ENCODE results near the gene MYOZ1. TPM values are rescaled to one million over a fixed set of nuclear protein-coding genes. Genes with fewer than 3 reads are reported as not detected.

The MYOZ1 gene
- total and polyA plus RNA-seq, 2 of the 8 experiments (the other 6 are each of a cell fraction or from before 2014, with no cell fraction given), result 2.6 to 3.3 TPM

DNA sequence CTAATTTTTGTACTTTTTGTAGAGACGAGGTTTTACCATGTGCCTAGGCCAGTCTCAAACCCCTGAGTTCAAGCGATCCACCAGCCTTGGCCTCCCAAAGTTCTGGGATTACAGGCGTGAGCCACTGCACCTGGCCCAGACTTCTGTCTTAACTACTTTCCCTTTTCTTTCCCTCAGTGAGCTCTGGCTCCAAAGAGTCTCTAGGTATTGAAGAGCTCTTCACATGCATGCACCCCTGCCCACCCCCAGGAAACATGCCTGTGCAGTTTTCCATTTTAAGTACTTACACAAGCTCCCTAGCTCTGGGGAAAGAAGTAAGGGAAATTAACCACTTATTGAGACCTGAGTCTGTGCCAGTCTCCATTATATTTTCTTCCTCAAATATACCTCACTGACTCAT, 2.0 kb downstream of the MYOZ1 start:
- Histone ChIP-seq H4K91ac (replicated peaks; ENCODE audit: insufficient read length, low read length) (no peak overlapping the region), H4K8ac (ENCODE audit: extremely low read depth, insufficient read depth, low read length) (no peak overlapping the region), H4K5ac (ENCODE audit: insufficient read length, low read depth, low read length) (no peak overlapping the region), H3K27ac (ENCODE audit: low read depth, low read length) (no peak overlapping the region), H3K4ac (replicated peaks; ENCODE audit: insufficient read length, low read depth, low read length) (no peak overlapping the region), H2BK15ac (ENCODE audit: low read length) (no peak overlapping the region), H3K4me1 (replicated peaks in 1 of 4; ENCODE audit: control insufficient read depth in 3 of 4, insufficient read depth in 4 of 4, low read length in 3 of 4) (no peaks in the 10 kb centered on the region; a peak in 1 of 7 replicates), H3K4me2 (ENCODE audit: insufficient read depth in 1 of 2, low read depth in 2 of 2, low read length in 2 of 2) (no peak overlapping the region), H3K56ac (replicated peaks; ENCODE audit: insufficient read length, low read depth, low read length) (no peak overlapping the region), H2AK5ac (ENCODE audit: low read depth, low read length) (no peak overlapping the region), H3K27me3 (replicated peaks in 1 of 4; ENCODE audit: control insufficient read depth in 3 of 4, extremely low read depth in 1 of 4, insufficient read depth in 3 of 4, low read length in 3 of 4) (no peaks in the 10 kb centered on the region), H2BK20ac (ENCODE audit: low read length) (no peak overlapping the region), H3K23me2 (ENCODE audit: low read depth, low read length) (no peaks in the 10 kb centered on the region), H3K23ac (ENCODE audit: insufficient read length) (no peak overlapping the region), H3K9ac (replicated peaks in 1 of 4; ENCODE audit: extremely low read depth in 1 of 4, low read depth in 3 of 4, low read length in 3 of 4) (no peak overlapping the region), H3K79me1 (ENCODE audit: low read depth, low read length) (no peaks in the 10 kb centered on the region), H4K20me1 (replicated peaks in 1 of 2; ENCODE audit: control insufficient read depth in 1 of 2, insufficient read depth in 2 of 2, low read length in 2 of 2) (no peaks in the 10 kb centered on the region), H3K14ac (ENCODE audit: insufficient read length) (no peak overlapping the region), H3K9me3 (ENCODE audit: insufficient read depth in 2 of 2, low read depth in 1 of 2, low read length in 1 of 2) (no peaks in the 10 kb centered on the region), H3K36me3 (ENCODE audit: control insufficient read depth in 2 of 4, insufficient read depth in 4 of 4, low read length in 3 of 4) (no peaks in the 10 kb centered on the region), H3K4me3 (ENCODE audit: extremely low read depth in 1 of 4, insufficient read depth in 2 of 4, low read depth in 3 of 4, low read length in 4 of 4) (no peak overlapping the region), H2BK120ac (replicated peaks; ENCODE audit: low read depth, low read length) (no peak overlapping the region), H2AFZ (ENCODE audit: low read length) (no peak overlapping the region), H2BK5ac (ENCODE audit: low read depth, low read length) (no peak overlapping the region), H3K79me2 (ENCODE audit: control insufficient read depth in 1 of 2, insufficient read depth in 2 of 2, low read length in 2 of 2) (no peaks in the 10 kb centered on the region), H2BK12ac (ENCODE audit: low read depth, low read length) (no peak overlapping the region), H3K18ac (ENCODE audit: extremely low read depth, low read length) (no peak overlapping the region)
- DNase-seq (ENCODE audit: low read depth in 1 of 2, low spot score in 2 of 2), result no peak
- CTCF ChIA-PET (ENCODE audit: partially characterized antibody), result interaction anchor here (14.5 kb wide), 1 partner anchor 107 kb away, joined by 271 read pairs; no protein-coding TSS in a partner anchor
- POLR2A ChIA-PET (ENCODE audit: partially characterized antibody), result interaction anchor here (0.6 to 1.0 kb wide), 2 partner anchors 11 to 23 kb away, joined by 3 to 4 read pairs; no protein-coding TSS in a partner anchor
- no peak for FAIRE-seq
- 91% methylated on average over 3 of the region's 3 CpGs; no CpG with 5 or more reads in 1 of the 2 experiments for WGBS, 2 experiments (ENCODE audit: extremely low coverage in 1 of 2, insufficient coverage in 1 of 2, insufficient read length in 1 of 2, insufficient replicate concordance in 2 of 2, low coverage in 1 of 2, low lambda C conversion rate in 2 of 2, missing lambda C conversion rate in 1 of 2)
- TF ChIP-seq SRF (IDR thresholded peaks at IDR 0.05; ENCODE audit: low read depth, low read length), result no peak
- no peak for TF ChIP-seq TBP (IDR thresholded peaks at IDR 0.05; ENCODE audit: low read depth, low read length)
- no peak for TF ChIP-seq CHD1 (IDR thresholded peaks at IDR 0.05; ENCODE audit: low read depth, low read length)
- TF ChIP-seq BRCA1 (IDR thresholded peaks at IDR 0.05; ENCODE audit: low read depth, low read length), result no peak
- no peak for TF ChIP-seq POLR2A (IDR thresholded peaks at IDR 0.05; ENCODE audit: control extremely low read depth in 1 of 2, low read depth in 2 of 2, low read length in 2 of 2)
- TF ChIP-seq BACH1 (IDR thresholded peaks at IDR 0.05; ENCODE audit: low read length), result no peak
- no peak for TF ChIP-seq TEAD4 (IDR thresholded peaks at IDR 0.05; ENCODE audit: low read depth, low read length)
- TF ChIP-seq SP4 (IDR thresholded peaks at IDR 0.05; ENCODE audit: low read length), result no peak
- no peak for TF ChIP-seq SIX5 (IDR thresholded peaks at IDR 0.05; ENCODE audit: low read depth, low read length)
- no peak for TF ChIP-seq HDAC2 (IDR thresholded peaks at IDR 0.05; ENCODE audit: borderline replicate concordance in 1 of 2, low read depth in 2 of 2, low read length in 2 of 2)
- no peak for TF ChIP-seq EP300 (IDR thresholded peaks at IDR 0.05; ENCODE audit: borderline replicate concordance in 1 of 2, low read depth in 2 of 2, low read length in 2 of 2)
- TF ChIP-seq TCF12 (IDR thresholded peaks at IDR 0.05; ENCODE audit: low read depth, low read length), result no peak
- TF ChIP-seq MAFK (IDR thresholded peaks at IDR 0.05; ENCODE audit: low read depth, low read length), result no peak
